ENCODE results near the gene DLL1.

The DLL1 gene

GRCh38 chr6:170237999-170238740 is 52.7 kb downstream of the DLL1 start:
- TF ChIP-seq ZFX (IDR thresholded peaks at IDR 0.05), result no peak
- TF ChIP-seq CTCF (conservative IDR thresholded peaks at IDR 0.05), result no peak
- H3K27ac ChIP-seq, result no peak overlapping the region

- TF ChIP-seq ZFX (IDR thresholded peaks at IDR 0.05) (no peak), CTCF (conservative IDR thresholded peaks at IDR 0.05) (no peak)
- H3K27ac ChIP-seq, result no peak overlapping the region
These were observed 54.6 kb downstream of the DLL1 start for GRCh38 chr6:170236131-170236836.

GRCh38 chr6:170235391-170236125 is 55.3 kb downstream of the DLL1 start:
- H3K27ac ChIP-seq, result no peak overlapping the region
- no peak for TF ChIP-seq ZFX (IDR thresholded peaks at IDR 0.05)
- TF ChIP-seq CTCF (conservative IDR thresholded peaks at IDR 0.05), result no peak

- no peak for TF ChIP-seq CTCF (conservative IDR thresholded peaks at IDR 0.05)
- TF ChIP-seq ZFX (IDR thresholded peaks at IDR 0.05), result no peak
- H3K27ac ChIP-seq, result no peak overlapping the region
These were observed 56.5 kb downstream of the DLL1 start for GRCh38 chr6:170234419-170234818.

- TF ChIP-seq ZFX (IDR thresholded peaks at IDR 0.05) (no peak), CTCF (conservative IDR thresholded peaks at IDR 0.05) (no peak)
- H3K27ac ChIP-seq, result no peak overlapping the region
These were observed 57.3 kb downstream of the DLL1 start for GRCh38 chr6:170233286-170234205.

Measured in C4-2B (cell line).